GM12891 (cell line): Measurements from ENCODE around the gene KRTAP10-11.

Experiments used
- PAX5 ChIP-seq: IDR thresholded peaks from 2 replicates; pipeline ENCODE4 v1.6.1; 2011; ENCODE audit warnings: low read length, moderate library complexity, mild to moderate bottlenecking; ENCODE audit not compliant: insufficient read depth, severe bottlenecking
- POLR2A ChIP-seq: IDR thresholded peaks from 2 replicates; pipeline ENCODE4 v1.6.1; 2011; ENCODE audit warnings: low read depth, low read length, control low read depth
- POLR2AphosphoS5 ChIP-seq: IDR thresholded peaks from 2 replicates; pipeline ENCODE4 v1.6.1; 2011; ENCODE audit warnings: low read depth, low read length, control low read depth
- TAF1 ChIP-seq: IDR thresholded peaks from 2 replicates; pipeline ENCODE4 v1.6.1; 2011; ENCODE audit warnings: low read depth, low read length, control low read depth

GRCh38 chr21:44626673-44627143 lies 19.5 kb upstream of the KRTAP10-11 start, which contains the start of gene KRTAP10-9:
- TF ChIP-seq POLR2AphosphoS5: no peak
- no peak for TF ChIP-seq POLR2A
- TF ChIP-seq TAF1: no peak
- TF ChIP-seq PAX5: no peak
